SH-SY5Y (cell line): ENCODE data around the gene ANKRD2.
A peak's percentile ranks its signal among the peaks of the same experiment; 100 is the strongest.

Experiments used
- GATA2 ChIP-seq: IDR thresholded peaks from 2 replicates; pipeline ENCODE4 v1.6.1; 2011; ENCODE audit warnings: mild to moderate bottlenecking, low read depth, low read length
- GATA3 ChIP-seq: IDR thresholded peaks from 2 replicates; pipeline ENCODE4 v1.6.1; 2011; ENCODE audit warnings: low read depth, mild to moderate bottlenecking, low read length, moderate library complexity

The ANKRD2 gene

GRCh38 chr10:97566336-97566996 is 6.1 kb upstream of the ANKRD2 start:
- TF ChIP-seq GATA3 (no peak), GATA2 (no peak)

GRCh38 chr10:97567891-97568290 is 4.7 kb upstream of the ANKRD2 start:
- no peak for TF ChIP-seq GATA3

- TF ChIP-seq GATA3 (no peak), GATA2 (no peak)
Observed at GRCh38 chr10:97570146-97570788, 2.3 kb upstream of the ANKRD2 start.

- TF ChIP-seq GATA2 (peak; percentile 24; the same call in 1 of the 2 replicates), GATA3 (no peak)
Observed at GRCh38 chr10:97570789-97571471, 1.6 kb upstream of the ANKRD2 start.

GRCh38 chr10:97571622-97572021 is 957 bp upstream of the ANKRD2 start:
- TF ChIP-seq GATA3 (no peak), GATA2 (no peak)

- TF ChIP-seq GATA2 (no peak), GATA3 (no peak)
Observed at GRCh38 chr10:97573021-97573420, 442 bp downstream of the ANKRD2 start.

GRCh38 chr10:97573672-97574071 is 1.1 kb downstream of the ANKRD2 start:
- TF ChIP-seq GATA2, result no peak
- TF ChIP-seq GATA3, result no peak

- peak; percentile 27; the same call in 1 of the 2 replicates for TF ChIP-seq GATA2
- TF ChIP-seq GATA3, result no peak
Observed at GRCh38 chr10:97574374-97575126, 2.0 kb downstream of the ANKRD2 start.

GRCh38 chr10:97575127-97575668 is 2.6 kb downstream of the ANKRD2 start:
- TF ChIP-seq GATA3 (no peak), GATA2 (no peak)

- no peak for TF ChIP-seq GATA2
- TF ChIP-seq GATA3, result no peak
Observed at GRCh38 chr10:97577701-97578100, 5.1 kb downstream of the ANKRD2 start.

GRCh38 chr10:97578171-97578844 is 5.7 kb downstream of the ANKRD2 start:
- no peak for TF ChIP-seq GATA2
- no peak for TF ChIP-seq GATA3

- TF ChIP-seq GATA3, result no peak
- no peak for TF ChIP-seq GATA2
Observed at GRCh38 chr10:97580421-97581367, 8.1 kb downstream of the ANKRD2 start.
